Hepatocyte (in vitro differentiated cells): Measurements from ENCODE around the gene FHOD3. TPM values are rescaled to one million over a fixed set of nuclear protein-coding genes. Genes with fewer than 3 reads are reported as not detected.
A peak's percentile ranks its signal among the peaks of the same experiment; 100 is the strongest.

ENCODE experiments used
- DNase-seq: peaks from one replicate; pipeline ENCODE4 v3.0.0-alpha.2; 2016; ENCODE audit warnings: low spot score
- H2AFZ ChIP-seq: fragments of 200-600 bp; sonication (generic); 2 replicates; pipeline ENCODE4 v1.6.0; 2016; ENCODE audit warnings: antibody characterized with exemption, mild to moderate bottlenecking
- H3K27ac ChIP-seq: fragments of 200-600 bp; sonication (generic); 2 replicates; pipeline ENCODE4 v1.5.1; 2016; ENCODE audit warnings: mild to moderate bottlenecking
- H3K27me3 ChIP-seq: fragments of 200-600 bp; sonication (generic); 2 replicates; pipeline ENCODE4 v1.6.1; 2016
- H3K36me3 ChIP-seq: fragments of 200-600 bp; sonication (generic); replicated peaks from 2 replicates; pipeline ENCODE4 v1.5.1; 2016; ENCODE audit warnings: low read depth; ENCODE audit not compliant: insufficient read depth
- H3K4me1 ChIP-seq: fragments of 200-600 bp; sonication (generic); 2 replicates; pipeline ENCODE4 v1.5.1; 2016; ENCODE audit warnings: mild to moderate bottlenecking, moderate library complexity; ENCODE audit not compliant: insufficient read depth
- H3K4me2 ChIP-seq: fragments of 200-600 bp; sonication (generic); 2 replicates; pipeline ENCODE4 v1.6.0; 2016
- H3K4me3 ChIP-seq: fragments of 200-600 bp; sonication (generic); 2 replicates; pipeline ENCODE4 v1.5.1; 2016; ENCODE audit warnings: mild to moderate bottlenecking
- H3K79me2 ChIP-seq: fragments of 200-600 bp; sonication (generic); 2 replicates; pipeline ENCODE4 v1.6.0; 2017; ENCODE audit warnings: mild to moderate bottlenecking
- H3K9me2 ChIP-seq: fragments of 200-600 bp; sonication (generic); replicated peaks from 2 replicates; pipeline ENCODE4 v1.6.0; 2017; ENCODE audit warnings: mild to moderate bottlenecking; ENCODE audit not compliant: insufficient read depth
- H3K9me3 ChIP-seq: fragments of 200-600 bp; sonication (generic); 2 replicates; pipeline ENCODE4 v1.5.1; 2016; ENCODE audit warnings: low read depth, mild to moderate bottlenecking
- H4K20me1 ChIP-seq: fragments of 200-600 bp; sonication (generic); 2 replicates; pipeline ENCODE4 v1.6.0; 2016; ENCODE audit warnings: mild to moderate bottlenecking; ENCODE audit not compliant: insufficient read depth, poor library complexity, severe bottlenecking
- EZH2 ChIP-seq: fragments of 200-600 bp; sonication (generic); IDR thresholded peaks from 2 replicates; pipeline ENCODE4 v1.6.1; 2016; ENCODE audit warnings: antibody characterized with exemption, mild to moderate bottlenecking, borderline replicate concordance
- EZH2phosphoT487 ChIP-seq: fragments of 200-600 bp; sonication (generic); IDR thresholded peaks from one replicate; pipeline ENCODE4 v1.6.1; 2018; ENCODE audit warnings: antibody characterized with exemption, mild to moderate bottlenecking, low read depth, moderate library complexity; ENCODE audit not compliant: unreplicated experiment, severe bottlenecking
- WGBS: methylation state at CpG from one replicate; pipeline ENCODE4 v1.1.6; 2016; ENCODE audit warnings: low lambda C conversion rate; ENCODE audit errors: missing lambda C conversion rate; 5-methylcytosine and 5-hydroxymethylcytosine counted together
- polyA plus RNA-seq: library from polyadenylated mRNA; unstranded; fragments of >200 nt; fragmentation: Nextera tagmentation; extraction: Ambion mirVana; gene quantifications from 2 replicates; pipeline ENCODE4 v1.2.1, GENCODE V29; 2016
- total RNA-seq: library from RNA; depleted of rRNA; stranded (reverse); fragments of >200 nt; gene quantifications from 2 replicates; pipeline ENCODE4 v1.2.3, GENCODE V29; 2014
- TF ChIP-seq, protein P1 (sequence below): fragments of 200-600 bp; sonication (generic); IDR thresholded peaks from 2 replicates; pipeline ENCODE4 v1.5.1; 2016; ENCODE audit warnings: antibody characterized with exemption, mild to moderate bottlenecking; ENCODE audit not compliant: poor library complexity

The FHOD3 gene
- total and polyA plus RNA-seq, 2 experiments from 2014 or later: 1.7 to 2.7 TPM

DNA sequence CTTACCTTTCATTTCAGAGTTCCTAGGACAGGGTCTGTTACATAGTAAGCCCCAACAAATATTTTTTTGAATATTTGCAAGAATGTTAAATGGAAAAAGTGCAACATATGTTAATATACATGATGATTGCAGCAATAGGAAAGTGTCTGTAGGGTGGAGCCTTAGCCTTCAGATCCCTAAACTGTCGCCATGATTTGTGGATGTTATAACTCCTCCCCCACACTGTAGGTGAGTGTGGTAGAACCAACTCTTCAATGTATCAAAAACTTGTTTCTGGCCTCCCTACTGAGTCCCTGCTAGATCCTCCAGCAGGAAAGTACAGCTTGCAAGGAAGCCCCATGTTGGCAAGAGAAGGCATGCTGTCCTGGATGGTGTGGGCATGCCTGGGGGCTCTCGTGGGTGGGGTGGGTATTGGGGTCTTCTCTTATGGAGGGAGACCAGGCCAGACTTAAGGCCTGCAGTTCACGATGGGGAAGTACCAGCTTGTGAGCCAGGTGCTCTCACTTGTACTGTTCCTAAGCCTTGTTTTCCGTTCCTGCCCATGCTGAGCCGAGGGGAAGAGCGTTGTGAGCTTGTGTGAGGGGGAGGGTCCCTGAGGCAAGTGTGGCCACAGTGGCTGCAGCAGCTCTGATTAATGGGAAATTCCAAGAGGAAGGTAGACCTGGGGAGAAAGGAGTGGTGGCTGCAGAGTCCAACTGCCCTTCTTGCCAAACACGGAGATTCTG lies 11.4 kb downstream of the FHOD3 start:
- no peak overlapping the region for H2AFZ ChIP-seq

DNA sequence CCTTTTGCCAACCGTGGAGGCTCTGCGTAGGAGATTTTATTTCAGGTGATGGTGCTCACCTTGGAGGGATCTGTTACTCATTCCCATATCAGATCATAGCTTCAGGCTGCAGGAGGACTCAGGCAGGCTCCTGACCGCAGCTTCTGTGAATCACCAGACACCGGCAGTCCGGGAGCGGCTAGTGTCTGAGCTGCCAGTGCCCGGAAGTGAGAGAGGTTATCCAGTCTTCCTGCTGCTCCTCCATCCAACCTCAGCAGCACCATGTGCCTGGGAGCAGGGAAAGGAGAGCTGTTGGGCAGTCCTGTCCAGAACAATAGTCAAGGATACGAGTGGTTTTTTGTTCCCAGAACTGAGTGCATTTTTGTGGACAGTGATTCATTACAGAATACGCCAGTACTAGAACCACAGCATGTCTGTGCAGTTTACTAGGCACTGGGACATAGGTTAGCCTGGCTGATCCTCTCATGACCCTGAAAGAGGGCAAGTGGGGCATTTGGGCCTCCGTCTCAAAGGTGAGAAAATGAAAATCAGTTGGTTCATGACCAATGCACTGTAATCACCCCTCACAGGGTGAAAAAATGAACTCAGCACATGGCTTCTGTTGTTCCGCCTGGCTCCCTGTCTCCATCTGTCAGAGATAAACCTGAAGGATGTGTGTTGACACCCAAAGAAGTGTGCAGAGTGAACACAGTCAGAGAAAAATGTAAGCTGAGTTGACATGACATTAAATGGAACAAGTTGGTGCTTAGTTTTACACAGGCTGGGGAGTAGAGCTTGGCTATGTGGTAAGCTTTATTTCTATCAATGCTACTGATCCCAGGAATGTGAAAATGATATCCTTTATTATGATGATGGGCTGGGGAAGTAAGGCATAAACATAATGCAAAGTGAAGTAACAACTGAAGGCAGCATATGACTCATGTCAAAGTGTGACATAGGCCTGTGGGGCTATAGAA lies 12.2 kb downstream of the FHOD3 start:
- no peaks in the 10 kb centered on the region for H3K9me2 ChIP-seq
- H3K4me2 ChIP-seq: peak overlapping the region; percentile 19
- no peaks in the 10 kb centered on the region for H3K9me3 ChIP-seq
- WGBS: 56% methylated on average over 11 of the region's 11 CpGs
- TF ChIP-seq EZH2 (no peak), EZH2phosphoT487 (no peak)
- TF ChIP-seq, protein P1, sequence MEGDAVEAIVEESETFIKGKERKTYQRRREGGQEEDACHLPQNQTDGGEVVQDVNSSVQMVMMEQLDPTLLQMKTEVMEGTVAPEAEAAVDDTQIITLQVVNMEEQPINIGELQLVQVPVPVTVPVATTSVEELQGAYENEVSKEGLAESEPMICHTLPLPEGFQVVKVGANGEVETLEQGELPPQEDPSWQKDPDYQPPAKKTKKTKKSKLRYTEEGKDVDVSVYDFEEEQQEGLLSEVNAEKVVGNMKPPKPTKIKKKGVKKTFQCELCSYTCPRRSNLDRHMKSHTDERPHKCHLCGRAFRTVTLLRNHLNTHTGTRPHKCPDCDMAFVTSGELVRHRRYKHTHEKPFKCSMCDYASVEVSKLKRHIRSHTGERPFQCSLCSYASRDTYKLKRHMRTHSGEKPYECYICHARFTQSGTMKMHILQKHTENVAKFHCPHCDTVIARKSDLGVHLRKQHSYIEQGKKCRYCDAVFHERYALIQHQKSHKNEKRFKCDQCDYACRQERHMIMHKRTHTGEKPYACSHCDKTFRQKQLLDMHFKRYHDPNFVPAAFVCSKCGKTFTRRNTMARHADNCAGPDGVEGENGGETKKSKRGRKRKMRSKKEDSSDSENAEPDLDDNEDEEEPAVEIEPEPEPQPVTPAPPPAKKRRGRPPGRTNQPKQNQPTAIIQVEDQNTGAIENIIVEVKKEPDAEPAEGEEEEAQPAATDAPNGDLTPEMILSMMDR: no peak
- no peak overlapping the region for H3K4me3 ChIP-seq
- no peak overlapping the region for H3K27ac ChIP-seq
- H3K79me2 ChIP-seq: no peaks in the 10 kb centered on the region
- H4K20me1 ChIP-seq: no peaks in the 10 kb centered on the region
- H3K4me1 ChIP-seq: no peaks in the 10 kb centered on the region
- no peak overlapping the region for H2AFZ ChIP-seq
- DNase-seq: peak; percentile 58
- no peaks in the 10 kb centered on the region for H3K36me3 ChIP-seq
- peaks cover 8% of the 10 kb centered on the region for H3K27me3 ChIP-seq

More for the DNA sequence above, 11.4 kb downstream of the FHOD3 start:
- no peak overlapping the region for H3K27ac ChIP-seq
- peaks cover 8% of the 10 kb centered on the region for H3K27me3 ChIP-seq
- H3K9me3 ChIP-seq: no peaks in the 10 kb centered on the region
- no peaks in the 10 kb centered on the region for H3K4me1 ChIP-seq
- H3K36me3 ChIP-seq: no peaks in the 10 kb centered on the region
- H3K79me2 ChIP-seq: no peaks in the 10 kb centered on the region
- H3K4me3 ChIP-seq: no peak overlapping the region
- DNase-seq: no peak
- H3K9me2 ChIP-seq: no peaks in the 10 kb centered on the region
- 71% methylated on average over 7 of the region's 7 CpGs for WGBS
- TF ChIP-seq, protein P1: no peak
- TF ChIP-seq EZH2phosphoT487: no peak
- no peak for TF ChIP-seq EZH2
- no peak overlapping the region for H3K4me2 ChIP-seq
- no peaks in the 10 kb centered on the region for H4K20me1 ChIP-seq

DNA sequence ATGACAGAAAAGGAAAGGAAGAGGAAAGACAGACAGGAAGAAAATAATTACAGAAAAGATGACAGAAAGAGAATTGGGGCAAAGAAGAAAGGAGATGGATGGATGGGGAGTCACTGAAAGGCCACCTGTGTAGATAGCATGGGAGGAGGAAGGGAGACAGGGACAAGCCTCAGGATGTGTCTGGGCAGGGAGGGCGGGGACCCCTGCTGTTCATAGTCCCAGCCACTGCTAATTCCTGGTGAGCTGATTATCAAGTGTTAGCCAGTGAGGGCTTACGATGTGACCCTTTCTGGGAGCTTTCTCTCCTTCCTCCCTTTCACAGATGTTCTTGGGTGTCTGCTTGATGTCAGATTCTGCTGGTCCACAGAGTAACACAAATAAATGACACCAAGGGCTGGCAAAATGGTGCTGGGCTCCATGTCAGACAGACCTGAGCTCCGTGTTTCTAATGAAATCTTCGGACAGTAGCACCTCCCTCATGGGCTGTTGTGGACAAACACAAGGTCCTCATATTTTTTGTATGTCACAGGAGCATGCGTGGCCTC lies 13.6 kb downstream of the FHOD3 start:
- H3K36me3 ChIP-seq: no peaks in the 10 kb centered on the region
- DNase-seq: no peak
- H3K4me1 ChIP-seq: no peaks in the 10 kb centered on the region
- no peaks in the 10 kb centered on the region for H3K79me2 ChIP-seq
- no peak overlapping the region for H3K4me2 ChIP-seq
- H4K20me1 ChIP-seq: no peaks in the 10 kb centered on the region
- TF ChIP-seq, protein P1: no peak
- no peak for TF ChIP-seq EZH2phosphoT487
- no peak for TF ChIP-seq EZH2
- WGBS: 85% methylated on average over 5 of the region's 5 CpGs
- H3K27me3 ChIP-seq: no peaks in the 10 kb centered on the region
- no peak overlapping the region for H3K4me3 ChIP-seq
- H2AFZ ChIP-seq: no peak overlapping the region
- no peak overlapping the region for H3K27ac ChIP-seq
- H3K9me3 ChIP-seq: no peaks in the 10 kb centered on the region
- no peaks in the 10 kb centered on the region for H3K9me2 ChIP-seq
